K562 (cell line): Measurements from ENCODE around the gene PODN. TPM values are rescaled to one million over a fixed set of nuclear protein-coding genes. Genes with fewer than 3 reads are reported as not detected.

Experiments
- ATAC-seq: fragments of 200-7000 bp; cut with Tn5 transposase; 3 replicates; pipeline ENCODE4 v1.9.1; 2020; ENCODE audit warnings: moderate library complexity
- BruUV-seq: library from RNA; stranded (reverse); fragments of 400-500 nt; replicated peaks from 2 replicates; lab custom pipeline; 2021; lab: Mats Ljungman, UMichigan
- CTCF ChIA-PET: fragments of 300-600 bp; formaldehyde crosslinking; extraction: SDS; loops from one replicate; lab custom pipeline; 2021; ENCODE audit warnings: low intra/inter-chr PET ratio; lab: Yijun Ruan, JAX
- POLR2A ChIA-PET: fragments of 300-600, 350-650 bp; sonication (Branson Sonifier 250); formaldehyde crosslinking; extraction: SDS; loops from one replicate; lab custom pipeline; 2021; ENCODE audit warnings: antibody characterized with exemption, inconsistent platforms; lab: Yijun Ruan, JAX
- DNase-seq, 4 experiments: peaks; one replicate each; pipeline versions ENCODE4 v3.0.0 to v3.0.0-alpha.2; 2011 to 2018; ENCODE audit warnings: low spot score in 3 of 4, mixed read lengths in 3 of 4; ENCODE audit errors: extremely low read depth in 1 of 4
- FAIRE-seq: peaks from 2 replicates; lab custom pipeline; 2011; peaks lifted over from hg19 to GRCh38; lab: Jason Lieb, UNC
- H2AFZ ChIP-seq: 2 replicates; pipeline ENCODE4 v1.6.0; 2011; ENCODE audit warnings: low read depth, low read length, control low read depth, inconsistent platforms
- H3K27ac ChIP-seq: fragments of 200-600 bp; 3 replicates; pipeline ENCODE4 v1.8.0; 2011; ENCODE audit warnings: low read depth, mild to moderate bottlenecking, control low read depth, inconsistent platforms, low read length, moderate library complexity, mixed read lengths; ENCODE audit errors: extremely low read depth
- H3K27me3 ChIP-seq, 2 experiments: fragments of 300-600 bp in 1 of 2; 2 replicates in 1 of 2; 3 replicates in 1 of 2; pipeline versions ENCODE4 v1.6.0 to v1.8.0; 2011; ENCODE audit warnings: inconsistent platforms in 2 of 2, low read length in 2 of 2, mild to moderate bottlenecking in 1 of 2, mixed read lengths in 1 of 2, moderate library complexity in 1 of 2; ENCODE audit not compliant: control insufficient read depth in 2 of 2, insufficient read depth in 2 of 2
- H3K36me3 ChIP-seq: fragments of 300-600 bp; 3 replicates; pipeline ENCODE4 v1.8.0; 2011; ENCODE audit warnings: mild to moderate bottlenecking, low read length, inconsistent platforms; ENCODE audit not compliant: control insufficient read depth, insufficient read depth
- H3K4me1 ChIP-seq, 2 experiments: fragments of 200-600 bp in 1 of 2; replicated peaks in 1 of 2; 2 replicates in 1 of 2; 3 replicates in 1 of 2; pipeline versions ENCODE4 v1.5.1 to v1.8.0; 2011; ENCODE audit warnings: inconsistent platforms in 2 of 2, low read length in 2 of 2, mild to moderate bottlenecking in 1 of 2, mixed read lengths in 1 of 2, moderate library complexity in 1 of 2; ENCODE audit not compliant: control insufficient read depth in 2 of 2, insufficient read depth in 2 of 2
- H3K4me2 ChIP-seq: 2 replicates; pipeline ENCODE4 v1.6.1; 2011; ENCODE audit warnings: low read length, control low read depth, inconsistent platforms, mixed read lengths; ENCODE audit not compliant: insufficient read depth
- H3K4me3 ChIP-seq: fragments of 200-600 bp; sonication (generic), shearing (Covaris generic); 2 replicates; pipeline ENCODE4 v1.5.1; 2016; ENCODE audit warnings: control low read depth, inconsistent platforms
- H3K79me2 ChIP-seq: fragments of 200-600 bp; 3 replicates; pipeline ENCODE4 v1.8.0; 2011; ENCODE audit warnings: low read length, inconsistent platforms; ENCODE audit not compliant: control insufficient read depth, insufficient read depth
- H3K9ac ChIP-seq, 2 experiments: 2 replicates each; pipeline versions ENCODE4 v1.6.0 to v1.6.1; 2011; ENCODE audit warnings: low read depth in 2 of 2, low read length in 2 of 2, control low read depth in 1 of 2, inconsistent platforms in 1 of 2, mild to moderate bottlenecking in 1 of 2, mixed read lengths in 1 of 2; ENCODE audit not compliant: insufficient read depth in 1 of 2
- H3K9me1 ChIP-seq: one replicate; pipeline ENCODE4 v1.6.0; 2011; ENCODE audit warnings: inconsistent platforms, mild to moderate bottlenecking, low read length, moderate library complexity; ENCODE audit not compliant: control insufficient read depth, insufficient read depth
- H3K9me3 ChIP-seq: replicated peaks from 2 replicates; pipeline ENCODE4 v1.5.1; 2011; ENCODE audit warnings: low read depth, low read length, inconsistent platforms; ENCODE audit not compliant: control insufficient read depth, insufficient read depth
- H4K20me1 ChIP-seq: replicated peaks from 2 replicates; pipeline ENCODE4 v1.6.1; 2011; ENCODE audit warnings: low read length, inconsistent platforms, mixed read lengths; ENCODE audit not compliant: control insufficient read depth, insufficient read depth
- BHLHE40 ChIP-seq: IDR thresholded peaks from 2 replicates; pipeline ENCODE4 v1.6.1; 2011; ENCODE audit warnings: low read length, improper control_type of control experiment
- ESRRA ChIP-seq: fragments of 450-650 bp; IDR thresholded peaks from 2 replicates; pipeline ENCODE4 v1.6.1; 2014; ENCODE audit warnings: low read depth, mild to moderate bottlenecking, moderate library complexity, borderline replicate concordance
- HDAC6 ChIP-seq: IDR thresholded peaks from 2 replicates; pipeline ENCODE4 v1.6.1; 2012; ENCODE audit warnings: low read depth, mild to moderate bottlenecking, control low read depth, inconsistent platforms, low read length, moderate library complexity
- SUPT5H ChIP-seq: fragments of 450-650 bp; IDR thresholded peaks from 2 replicates; pipeline ENCODE4 v1.6.1; 2016
- ZNF639 ChIP-seq, 2 experiments: fragments of 200-800 bp in 1 of 2; sonication (Bioruptor generic) in 1 of 2; sonication (generic) in 1 of 2; formaldehyde crosslinking in 1 of 2; IDR thresholded peaks in 1 of 2; conservative IDR thresholded peaks in 1 of 2; 2 replicates each; pipeline versions ENCODE4 v1.5.0 to v1.6.1; 2016 to 2020; ENCODE audit warnings: missing compliant biosample characterization in 1 of 2, missing genetic modification characterization in 1 of 2, missing genetic modification reagents in 1 of 2
- WGBS: fragments of 100-300 bp; shearing (Covaris generic); methylation state at CpG from one replicate; pipeline ENCODE4 v1.1.6; 2016; ENCODE audit warnings: low coverage, mixed read lengths; ENCODE audit not compliant: insufficient coverage; ENCODE audit errors: missing lambda C conversion rate; 5-methylcytosine and 5-hydroxymethylcytosine counted together
- in situ Hi-C: fragments of 300-500 bp; cut with MboI; formaldehyde crosslinking; loops from 4 replicates; pipeline ENCODE4 v1.15.0; 2018; ENCODE audit warnings: inconsistent platforms, mixed read lengths
- intact Hi-C: fragments of 100-400 bp; cut with micrococcal nuclease; formaldehyde crosslinking; loops from 2 replicates; pipeline ENCODE4 v1.14.2; 2022
- polyA plus RNA-seq, 8 experiments: library from polyadenylated mRNA; depleted of rRNA in 4 of 8; stranded (reverse) in 5 of 8; unstranded in 3 of 8; fragments of >200 nt; fragmentation: Nextera tagmentation in 2 of 8; fragmentation: Illumina TruSeq in 1 of 8; extraction: Ambion mirVana in 2 of 8; extraction: Trizol in 1 of 8; gene quantifications; 2 replicates each; pipeline versions ENCODE4 v1.2.1 to v1.2.3, GENCODE V29; 2011 to 2014; ENCODE audit warnings: inconsistent platforms in 1 of 8, missing spikeins in 1 of 8
- total RNA-seq, 7 experiments: library from RNA; depleted of rRNA in 6 of 7; stranded (reverse); fragments of >200 nt in 6 of 7; fragmentation: Illumina TruSeq in 2 of 7; extraction: Trizol in 2 of 7; gene quantifications; 2 replicates each; pipeline versions ENCODE4 v1.2.1 to v1.2.3, GENCODE V29; 2011 to 2021; ENCODE audit warnings: low replicate concordance in 1 of 7
- TF ChIP-seq, protein P1 (sequence below): fragments of 450-650 bp; IDR thresholded peaks from 2 replicates; pipeline ENCODE4 v1.6.1; 2016; ENCODE audit warnings: antibody characterized with exemption

PODN gene
- total and polyA plus RNA-seq, 9 of the 15 experiments (the other 6 are each of a cell fraction or from before 2014, with no cell fraction given), result not detected

DNA sequence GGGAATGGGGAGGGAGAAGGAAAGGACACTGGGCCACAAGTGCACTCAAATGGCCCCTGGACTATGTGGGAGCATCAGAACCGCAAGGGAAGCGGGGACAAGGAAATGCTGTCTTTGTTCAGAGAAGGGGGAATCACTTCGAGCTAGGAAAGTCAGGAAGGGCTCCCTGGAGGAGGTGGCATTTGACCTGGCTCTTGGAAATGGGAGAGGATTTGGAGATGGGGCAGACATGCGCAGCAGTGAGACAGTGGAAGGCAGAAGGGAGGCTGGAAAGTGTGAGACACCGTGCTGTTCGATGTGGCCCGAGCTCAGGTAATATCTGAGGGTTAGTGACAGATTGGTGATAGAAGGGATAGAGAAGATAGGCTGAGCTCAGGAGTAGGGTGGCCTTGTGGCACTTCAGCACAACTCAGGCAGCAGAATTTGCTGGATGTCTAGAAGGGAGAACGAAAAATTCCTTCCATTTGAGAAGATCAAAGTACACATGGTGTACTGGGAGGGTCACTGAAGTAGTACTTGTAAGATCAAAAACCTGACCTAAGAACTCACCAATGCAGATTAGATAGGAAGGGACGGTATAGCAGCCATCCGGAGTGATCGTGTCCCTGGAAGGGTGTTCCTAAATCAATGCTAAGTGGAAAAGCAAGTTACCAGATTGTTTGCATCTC lies 55.1 kb downstream of the PODN start (continued):
- TF ChIP-seq ZNF639 (CRISPR knock-in tag; conservative IDR thresholded peaks at IDR 0.05 in 1 of 2, IDR thresholded peaks at IDR 0.05 in 1 of 2) (no peak), SUPT5H (no peak), HDAC6 (no peak)
- TF ChIP-seq, protein P1, sequence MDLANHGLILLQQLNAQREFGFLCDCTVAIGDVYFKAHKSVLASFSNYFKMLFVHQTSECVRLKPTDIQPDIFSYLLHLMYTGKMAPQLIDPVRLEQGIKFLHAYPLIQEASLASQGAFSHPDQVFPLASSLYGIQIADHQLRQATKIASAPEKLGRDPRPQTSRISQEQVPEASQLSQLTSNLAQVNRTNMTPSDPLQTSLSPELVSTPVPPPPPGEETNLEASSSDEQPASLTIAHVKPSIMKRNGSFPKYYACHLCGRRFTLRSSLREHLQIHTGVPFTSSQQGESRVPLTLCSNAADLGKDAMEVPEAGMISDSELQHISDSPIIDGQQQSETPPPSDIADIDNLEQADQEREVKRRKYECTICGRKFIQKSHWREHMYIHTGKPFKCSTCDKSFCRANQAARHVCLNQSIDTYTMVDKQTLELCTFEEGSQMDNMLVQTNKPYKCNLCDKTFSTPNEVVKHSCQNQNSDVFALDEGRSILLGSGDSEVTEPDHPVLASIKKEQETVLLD, result no peak

DNA sequence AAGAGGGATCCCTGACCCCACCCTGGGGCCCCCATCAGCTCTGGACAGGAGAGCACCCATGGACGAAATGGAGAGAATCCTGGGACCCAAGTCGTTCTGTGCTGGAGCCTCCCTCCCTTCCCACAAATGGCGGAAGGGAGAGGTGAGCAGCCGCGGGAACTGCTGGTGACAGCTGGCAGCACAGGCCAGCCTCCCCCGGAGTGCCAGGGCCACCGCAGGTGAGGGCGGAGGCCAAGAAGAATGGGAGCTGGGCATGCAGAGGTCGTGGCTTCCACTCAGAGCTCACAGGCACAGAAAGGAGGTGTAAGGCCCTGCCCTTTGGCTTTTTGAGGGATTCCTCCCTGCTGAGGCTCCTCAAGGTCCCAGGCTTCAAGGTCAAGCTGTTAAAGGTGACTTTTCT lies 55.8 kb downstream of the PODN start:
- BruUV-seq, result no TSS peak
- no peak for FAIRE-seq
- H3K4me1 ChIP-seq, result peaks cover 0 to 32% of the 10 kb centered on the region in 2 experiments; a peak in 2 of 5 replicates
- H4K20me1 ChIP-seq, result peaks cover 10% of the 10 kb centered on the region
- H3K9ac ChIP-seq, result 0 out of 4 replicates have a peak overlapping the region, but pooled peaks of 1 of the 2 experiments have one; percentile 30
- TF ChIP-seq ESRRA, result 0 out of 2 replicates have a peak, but pooled peaks have one; percentile 59
- TF ChIP-seq BHLHE40, result no peak
- TF ChIP-seq, all 486 proteins: peak for 1
- Histone ChIP-seq H3K27me3 (peaks cover 35 to 85% of the 10 kb centered on the region in 2 experiments; a peak in 4 of 5 replicates), H3K4me2 (no peak overlapping the region), H3K36me3 (no peaks in the 10 kb centered on the region), H3K4me3 (no peak overlapping the region), H3K27ac (no peak overlapping the region), H3K9me1 (no peaks in the 10 kb centered on the region), H2AFZ (no peak overlapping the region), H3K9me3 (no peaks in the 10 kb centered on the region), H3K79me2 (no peaks in the 10 kb centered on the region)
- ChIA-PET CTCF (interaction anchor here (0.7 kb wide), 1 partner anchor 379 kb away, joined by 3 read pairs; no protein-coding TSS in a partner anchor), POLR2A (interaction anchor here (0.7 to 1.3 kb wide), 3 partner anchors 14 to 71 kb away, joined by 3 to 4 read pairs (median 3); no protein-coding TSS in a partner anchor)
- intact Hi-C loops, result no loop called here
- no peak for DNase-seq
- ATAC-seq, result no peak
- 1% methylated on average over 9 of the region's 9 CpGs for WGBS
- in situ Hi-C loops, result no loop called here
